Kidney capillary endothelial cell (primary cell): ENCODE results near the gene ABCC1.

Source experiments
- DNase-seq: peaks from one replicate; pipeline ENCODE4 v3.0.0-alpha.2; 2018; ENCODE audit warnings: low spot score

The ABCC1 gene

DNA sequence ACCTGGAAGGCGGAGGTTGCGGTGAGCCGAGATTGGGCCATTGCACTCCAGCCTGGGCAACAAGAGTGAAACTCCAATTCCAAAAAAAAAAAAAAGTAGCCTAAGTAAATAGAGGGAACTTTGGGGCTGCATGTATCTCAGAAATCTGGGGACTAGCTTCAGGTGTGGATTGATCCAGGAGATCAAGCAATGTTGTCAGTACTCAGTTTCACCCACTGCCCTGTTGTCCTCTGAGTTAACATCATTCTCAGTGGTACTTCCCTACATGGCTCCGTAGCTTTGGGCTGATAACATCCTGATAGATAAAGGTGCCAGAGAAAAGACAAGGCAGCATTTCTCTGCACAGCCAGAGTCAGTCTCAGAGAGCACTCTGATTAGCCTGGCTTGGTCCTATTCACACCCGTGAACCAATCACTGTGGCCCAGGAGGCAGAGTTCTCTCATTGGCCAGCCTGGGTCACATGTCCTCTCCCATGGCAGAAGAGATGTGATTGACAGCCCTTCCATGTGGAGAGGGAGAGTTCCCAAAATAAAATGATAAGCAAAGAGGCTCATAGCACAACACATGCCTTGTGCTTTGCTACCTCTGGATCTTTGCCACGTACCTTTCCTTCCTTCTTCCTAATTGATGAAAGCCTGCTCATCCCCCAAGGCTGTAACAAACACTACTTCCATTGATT lies 99.6 kb downstream of the ABCC1 start:
- no peak for DNase-seq

DNA sequence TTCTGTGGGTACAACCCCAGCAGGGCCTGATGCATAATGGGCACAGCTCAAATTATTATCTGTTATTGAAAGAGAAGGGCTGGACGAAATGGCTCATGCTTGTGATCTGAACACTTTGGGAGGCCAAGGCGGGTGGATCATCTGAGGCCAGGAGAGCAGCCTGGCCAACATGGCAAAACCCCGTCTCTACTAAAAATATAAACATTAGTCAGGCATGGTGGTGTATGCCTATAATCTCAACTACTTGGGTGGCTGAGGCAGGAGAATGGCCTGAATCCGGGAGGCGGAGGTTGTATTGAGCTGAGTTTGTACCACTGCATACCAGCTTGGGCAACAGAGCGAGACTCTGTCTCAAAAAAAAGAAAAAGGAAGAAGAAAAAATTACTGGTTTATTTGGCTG lies 100.7 kb downstream of the ABCC1 start:
- no peak for DNase-seq

- no peak for DNase-seq
Measured at GRCh38 chr16:16051132-16051531, 101.7 kb downstream of the ABCC1 start.

- DNase-seq: no peak
Measured at GRCh38 chr16:16052916-16053315, 103.5 kb downstream of the ABCC1 start.

GRCh38 chr16:16057102-16057501 lies 107.7 kb downstream of the ABCC1 start:
- DNase-seq: no peak

DNA sequence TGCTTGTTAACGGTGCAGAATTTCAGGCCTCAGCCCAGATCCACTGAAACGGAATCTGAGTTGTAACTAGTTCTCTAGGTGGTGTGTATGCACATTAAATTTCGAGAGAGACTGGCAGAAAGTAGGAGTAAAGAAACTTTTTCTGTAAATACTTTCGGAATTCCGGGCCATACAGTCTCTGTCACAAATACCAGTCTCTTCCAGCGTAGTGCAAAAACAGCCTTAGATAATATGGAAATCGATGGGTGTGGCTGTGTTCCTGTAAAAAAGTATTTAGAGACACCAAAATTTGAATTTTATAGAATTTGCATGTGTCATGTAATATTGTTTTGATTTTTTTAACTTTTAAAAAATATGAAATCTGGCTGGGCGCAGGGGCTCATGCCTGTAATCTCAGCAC lies 109.7 kb downstream of the ABCC1 start:
- no peak for DNase-seq

DNA sequence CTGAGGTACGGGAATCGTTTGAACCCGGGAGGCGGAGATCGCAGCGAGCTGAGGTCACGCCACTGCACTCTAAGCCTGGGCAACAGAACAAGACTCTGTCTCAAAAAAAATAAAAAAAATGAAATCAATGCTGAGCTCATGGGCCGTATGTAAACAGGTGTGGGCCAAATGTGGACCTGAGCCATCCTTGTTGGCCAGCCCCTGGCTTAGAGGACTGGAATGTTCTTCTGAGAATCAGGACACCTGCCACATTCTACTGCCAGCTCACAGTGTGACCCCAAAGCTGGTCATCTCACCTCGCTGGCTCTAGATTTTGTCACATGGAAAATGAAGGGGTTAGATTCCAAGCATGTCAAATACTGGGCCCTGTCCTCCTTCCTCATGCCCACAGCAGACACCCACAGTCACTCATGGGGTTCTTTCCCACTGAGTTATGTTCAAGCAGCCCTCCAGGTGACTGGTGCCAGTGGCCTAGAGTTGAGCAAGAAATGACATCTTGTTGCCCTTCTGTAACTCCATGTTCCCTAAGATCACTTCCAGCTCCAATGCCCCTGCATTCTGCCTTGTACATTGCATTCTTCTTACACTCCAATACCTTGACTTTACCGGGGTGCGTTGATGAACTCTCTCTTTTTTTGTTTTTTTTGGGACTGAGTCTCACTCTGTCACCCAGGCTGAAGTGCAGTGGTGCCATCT lies 110.6 kb downstream of the ABCC1 start:
- no peak for DNase-seq

- no peak for DNase-seq
Measured at GRCh38 chr16:16062023-16062937, 112.9 kb downstream of the ABCC1 start.

GRCh38 chr16:16063683-16064082 lies 114.3 kb downstream of the ABCC1 start:
- DNase-seq: no peak

DNA sequence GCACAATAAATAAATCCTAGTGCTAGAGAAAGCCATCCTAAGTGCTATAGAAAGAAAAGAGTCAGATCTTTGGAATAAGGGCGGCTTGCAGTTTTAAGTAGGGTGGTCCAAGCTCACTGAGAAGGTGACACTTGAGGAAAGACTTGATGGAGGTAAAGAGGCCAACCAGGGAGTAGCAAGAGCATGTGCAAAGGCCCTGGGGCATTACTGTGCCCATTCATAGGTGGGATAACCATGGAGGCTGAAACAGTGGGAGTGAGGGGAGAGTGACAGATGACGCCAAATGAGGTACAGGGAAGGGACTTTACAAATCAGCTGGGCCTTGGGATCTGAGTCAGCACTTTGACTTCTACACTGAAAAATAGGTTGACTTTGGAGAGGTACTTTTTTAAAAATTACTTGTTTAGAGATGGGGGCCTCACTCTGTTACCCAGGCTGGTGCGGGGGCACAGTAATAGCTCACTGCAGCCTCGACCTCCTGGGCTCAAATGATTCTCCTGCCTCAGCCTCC lies 115.5 kb downstream of the ABCC1 start:
- no peak for DNase-seq

- no peak for DNase-seq
Measured at GRCh38 chr16:16067127-16067526, 117.7 kb downstream of the ABCC1 start.

DNA sequence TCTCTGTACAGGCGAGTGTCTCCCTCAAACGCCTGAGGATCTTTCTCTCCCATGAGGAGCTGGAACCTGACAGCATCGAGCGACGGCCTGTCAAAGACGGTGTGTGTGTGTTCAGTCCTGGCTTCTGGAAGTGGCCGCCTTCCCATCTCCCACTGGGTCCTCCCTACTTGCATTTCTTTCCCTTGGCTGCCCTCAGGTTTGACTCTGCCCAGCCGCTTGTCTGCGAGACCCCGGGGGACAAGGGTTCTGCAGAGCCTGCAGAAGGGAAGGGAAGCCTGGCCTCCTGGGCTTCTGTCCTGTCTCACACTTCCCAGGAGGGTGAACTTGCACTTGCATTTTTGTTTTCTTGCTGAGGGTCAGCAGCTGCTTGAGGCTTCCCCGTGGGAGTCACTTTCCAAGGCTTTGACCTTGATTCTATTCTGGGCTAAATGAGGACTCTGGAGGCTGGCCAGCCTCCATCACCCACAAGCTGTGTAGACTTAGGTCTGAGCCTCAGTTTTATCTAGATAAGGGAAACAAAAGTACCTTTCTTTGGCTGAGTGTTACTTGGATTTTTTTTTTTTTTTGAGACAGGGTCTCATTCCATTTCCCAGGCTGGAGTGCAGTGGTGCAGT lies 122.3 kb downstream of the ABCC1 start:
- DNase-seq: no peak

GRCh38 chr16:16073001-16073545 lies 123.7 kb downstream of the ABCC1 start:
- no peak for DNase-seq

DNA sequence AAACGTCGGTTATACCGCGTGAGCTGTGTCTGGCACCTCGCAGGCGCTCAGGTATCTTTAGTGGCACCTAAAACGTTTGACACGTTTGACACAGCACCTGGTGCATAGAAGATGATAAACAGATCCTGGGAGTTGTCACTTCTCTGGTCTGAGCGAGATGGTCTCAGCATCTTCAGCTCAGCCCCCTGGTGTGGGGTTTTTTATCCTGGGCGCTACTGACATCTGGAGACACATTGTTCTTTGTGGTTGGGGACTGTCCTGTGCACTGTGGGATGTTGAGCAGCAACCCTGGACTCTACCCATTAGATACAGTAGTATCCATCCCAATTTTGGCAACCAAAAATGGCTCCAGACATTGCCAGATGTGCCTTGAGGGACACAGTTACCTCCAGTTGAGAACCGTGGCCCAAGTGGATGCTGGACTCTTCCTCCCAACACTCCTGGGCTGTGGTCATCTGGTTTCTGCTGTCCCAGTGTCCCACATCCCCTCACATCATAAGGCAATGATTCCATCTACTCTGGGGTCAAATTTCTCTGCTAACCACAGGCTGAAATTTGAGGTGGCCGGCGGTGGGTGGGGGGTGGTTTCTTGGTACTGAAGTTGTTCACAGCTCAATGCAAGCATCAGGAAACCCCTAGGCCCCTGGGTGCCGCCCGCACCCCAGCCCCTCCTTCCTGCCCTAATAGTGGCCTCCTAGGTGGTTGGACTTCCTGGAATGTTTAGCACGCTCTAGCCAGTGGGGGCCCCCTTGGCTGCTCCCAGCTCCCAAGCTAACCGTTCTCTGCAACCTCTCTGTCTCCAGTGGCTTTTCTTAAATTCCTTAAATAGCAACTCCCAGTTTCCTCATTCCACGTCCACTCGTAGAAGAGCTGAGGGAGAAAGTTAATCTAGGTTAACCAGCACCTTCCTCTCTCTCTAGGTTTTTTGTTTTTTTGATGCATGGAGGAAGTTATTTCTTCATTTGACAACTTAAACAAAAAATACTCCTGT lies 124.8 kb downstream of the ABCC1 start:
- no peak for DNase-seq

DNA sequence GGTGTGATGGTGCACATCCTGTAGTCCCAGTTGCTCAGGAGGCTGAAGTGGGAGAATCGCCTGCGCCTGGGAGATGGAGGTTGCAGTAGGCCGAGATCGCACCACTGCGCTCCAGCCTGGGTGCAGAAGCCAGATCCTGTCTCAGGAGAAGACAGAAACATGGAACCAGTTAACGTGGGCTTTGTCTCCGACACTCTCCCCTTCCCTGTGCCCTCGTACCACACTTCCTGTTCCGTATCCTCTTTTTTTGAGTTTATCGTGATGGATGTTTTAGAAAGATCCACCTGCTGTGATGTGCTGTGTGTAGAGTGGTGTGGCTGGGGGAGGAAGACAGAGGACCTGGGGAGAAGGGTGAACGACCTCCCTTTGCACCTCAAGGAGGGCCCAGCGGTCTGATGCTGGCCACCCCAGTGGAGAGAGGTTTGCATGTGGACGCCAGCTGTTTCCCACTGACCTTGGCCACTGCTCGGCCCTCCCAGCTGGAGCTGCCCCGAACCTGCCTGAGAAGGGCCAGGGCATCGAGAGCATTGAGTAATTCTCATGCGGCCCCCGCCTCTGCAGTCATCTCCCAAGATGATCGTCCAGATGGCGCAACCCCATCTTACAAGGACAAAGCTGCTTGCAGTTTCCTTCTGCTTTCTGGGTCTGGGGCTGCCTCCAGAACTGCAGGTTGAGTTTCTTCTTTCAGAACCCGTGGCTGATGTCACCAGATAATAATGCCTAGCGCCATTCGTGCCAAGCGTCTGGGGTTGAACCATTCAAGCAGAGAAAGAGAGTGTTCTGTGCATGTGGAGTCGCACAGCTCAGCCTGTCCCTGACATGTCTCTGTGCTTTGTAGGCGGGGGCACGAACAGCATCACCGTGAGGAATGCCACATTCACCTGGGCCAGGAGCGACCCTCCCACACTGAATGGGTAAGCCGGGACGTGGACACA lies 126.3 kb downstream of the ABCC1 start:
- DNase-seq: no peak

- no peak for DNase-seq
Measured at GRCh38 chr16:16076423-16076813, 127.0 kb downstream of the ABCC1 start.

DNA sequence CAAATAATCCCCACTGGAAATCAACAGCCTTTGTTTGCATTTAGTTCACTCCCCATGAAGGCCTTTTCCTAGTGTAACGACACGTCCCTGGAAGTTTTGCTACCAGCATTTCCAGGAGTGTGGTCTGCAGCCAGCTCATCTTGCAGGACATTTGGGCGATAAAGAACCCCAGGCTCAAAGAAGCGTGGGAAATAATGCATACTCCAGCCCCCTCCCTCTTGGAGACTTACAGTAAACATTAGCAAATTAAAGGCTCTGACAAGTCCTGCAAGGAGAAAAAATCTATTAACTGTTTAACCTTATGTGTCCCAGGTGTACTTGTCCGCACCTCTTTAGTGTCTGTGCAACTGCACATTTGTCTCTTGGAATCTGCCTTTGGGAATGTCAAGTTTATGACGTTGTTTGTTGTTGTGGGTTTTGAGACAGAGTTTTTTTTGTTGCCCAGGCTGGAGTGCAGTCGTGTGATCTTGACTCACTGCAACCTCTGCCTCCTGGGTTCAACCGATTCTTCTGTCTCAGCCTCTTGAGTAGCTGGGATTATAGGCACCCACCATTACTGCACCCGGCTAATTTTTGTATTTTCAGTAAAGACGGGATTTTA lies 131.1 kb downstream of the ABCC1 start:
- no peak for DNase-seq

DNA sequence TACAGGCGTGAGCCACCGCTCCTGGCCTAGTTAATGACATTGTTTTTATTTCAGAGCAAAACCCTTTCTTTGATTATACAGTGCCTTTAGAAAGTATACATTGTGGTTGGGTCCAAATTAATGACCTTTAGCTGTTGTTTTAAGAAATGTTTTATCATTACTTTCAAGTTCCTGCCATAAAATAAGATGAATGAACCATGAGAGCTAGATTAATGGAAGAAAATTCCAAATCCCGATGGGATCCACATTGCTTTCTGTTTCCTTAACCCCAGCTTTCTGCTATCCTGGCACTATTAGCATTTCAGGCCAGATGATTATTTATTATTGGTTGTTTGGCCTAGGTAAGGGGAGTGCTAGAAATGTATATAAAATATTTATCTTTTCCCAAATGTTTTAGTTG lies 131.7 kb downstream of the ABCC1 start:
- DNase-seq: no peak

GRCh38 chr16:16082255-16082654 lies 132.8 kb downstream of the ABCC1 start:
- no peak for DNase-seq
